Activated CD4-positive, alpha-beta T cell treated with anti-CD3 and anti-CD28 coated beads, Interleukin-2, amount 10 ng/mL, durations not matched to agents 24 days and 14 days (primary cell): ENCODE results near the gene CDC25B. TPM values are rescaled to one million over a fixed set of nuclear protein-coding genes. Genes with fewer than 3 reads are reported as not detected.
"Not testable (repeated sequence)": the region's sequence is repeated elsewhere in the genome, so short reads cannot be mapped to it uniquely, and the experiment has no call there.

Experiments used
- DNase-seq: peaks from one replicate; pipeline ENCODE4 v3.0.0; 2022
- H3K27ac Mint-ChIP-seq: one replicate; pipeline ENCODE4 v1.8.0; 2022; ENCODE audit warnings: mild to moderate bottlenecking, mixed read lengths
- H3K27me3 Mint-ChIP-seq: one replicate; pipeline ENCODE4 v1.8.0; 2022; ENCODE audit warnings: mixed read lengths
- H3K36me3 Mint-ChIP-seq: one replicate; pipeline ENCODE4 v1.8.0; 2022; ENCODE audit warnings: low read depth, mild to moderate bottlenecking, mixed read lengths
- H3K4me1 Mint-ChIP-seq: one replicate; pipeline ENCODE4 v1.8.0; 2021; ENCODE audit warnings: mixed read lengths
- H3K4me3 Mint-ChIP-seq: one replicate; pipeline ENCODE4 v1.8.0; 2022; ENCODE audit warnings: mild to moderate bottlenecking, moderate library complexity, mixed read lengths
- H3K9me3 Mint-ChIP-seq: one replicate; pipeline ENCODE4 v1.8.0; 2021; ENCODE audit warnings: mixed read lengths
- intact Hi-C: fragments of 100-400 bp; cut with micrococcal nuclease; formaldehyde crosslinking; loops from one replicate; pipeline ENCODE4 v1.15.1; 2023
- total RNA-seq: library from RNA; stranded (reverse); gene quantifications from 2 replicates; pipeline ENCODE4 v1.2.3, GENCODE V29; 2022

Gene CDC25B
- total RNA-seq, 1 donor from 2014 or later: 75.5 TPM

GRCh38 chr20:3785240-3786125, 10.6 kb upstream of the CDC25B start:
- H3K4me1 Mint-ChIP-seq: peaks cover 44% of the 10 kb centered on the region
- H3K27ac Mint-ChIP-seq: peak overlapping the region; percentile 66
- DNase-seq: no peak

GRCh38 chr20:3786126-3786484, 10.0 kb upstream of the CDC25B start:
- Mint-ChIP-seq H3K27me3 (peaks cover 1% of the 10 kb centered on the region), H3K36me3 (peaks cover 17% of the 10 kb centered on the region), H3K27ac (peak overlapping the region; percentile 79), H3K4me3 (peak overlapping the region; percentile 87), H3K9me3 (no peaks in the 10 kb centered on the region), H3K4me1 (peaks cover 38% of the 10 kb centered on the region)
- intact Hi-C loops: loop anchor here (1.0 to 2.0 kb wide), 3 partner anchors 34 to 299 kb away; partner anchors contain the start of genes AP5S1 and PANK2
- peak; percentile 83 for DNase-seq

More at GRCh38 chr20:3785240-3786125, 10.6 kb upstream of the CDC25B start:
- Mint-ChIP-seq H3K27me3 (peaks cover 6% of the 10 kb centered on the region), H3K4me3 (peak overlapping the region; percentile 87), H3K9me3 (no peaks in the 10 kb centered on the region), H3K36me3 (peaks cover 17% of the 10 kb centered on the region)
- intact Hi-C loops: loop anchor here (1.0 to 2.0 kb wide), 3 partner anchors 35 to 300 kb away; partner anchors contain the start of genes AP5S1 and PANK2

GRCh38 chr20:3786665-3787323, 9.3 kb upstream of the CDC25B start, which contains the start of gene CENPB:
CENPB (minus strand) TSS chr20:3786740; CDS start chr20:3786483, 257 bp downstream.
- Mint-ChIP-seq H3K4me3 (peak within 1 kb of the TSS; percentile 87), H3K27me3 (no peaks in the 10 kb centered on the region), H3K9me3 (no peaks in the 10 kb centered on the region), H3K36me3 (peaks cover 17% of the 10 kb centered on the region), H3K4me1 (peaks cover 32% of the 10 kb centered on the region), H3K27ac (peak within 1 kb of the TSS; percentile 79)
- intact Hi-C loops: loop anchor here (1.0 to 2.0 kb wide), 5 partner anchors 9 to 299 kb away; partner anchors contain the start of genes AP5S1 and PANK2
- DNase-seq: peak; percentile 98

- peaks cover 16% of the 10 kb centered on the region for H3K36me3 Mint-ChIP-seq
- intact Hi-C loops: loop anchor here (1.0 to 2.0 kb wide), 3 partner anchors 8 to 101 kb away; partner anchors contain the start of gene PANK2
- no peak for DNase-seq
- H3K27ac Mint-ChIP-seq: peak overlapping the region; percentile 45
- H3K9me3 Mint-ChIP-seq: no peaks in the 10 kb centered on the region
- no peaks in the 10 kb centered on the region for H3K27me3 Mint-ChIP-seq
- H3K4me1 Mint-ChIP-seq: peaks cover 32% of the 10 kb centered on the region
- H3K4me3 Mint-ChIP-seq: peak overlapping the region; percentile 74
Measured at GRCh38 chr20:3787324-3788014, 8.6 kb upstream of the CDC25B start.

GRCh38 chr20:3788685-3789155, 7.4 kb upstream of the CDC25B start:
- Mint-ChIP-seq H3K27ac (peak overlapping the region; percentile 58), H3K36me3 (peaks cover 9% of the 10 kb centered on the region), H3K27me3 (no peaks in the 10 kb centered on the region), H3K4me1 (peaks cover 23% of the 10 kb centered on the region), H3K4me3 (no peak overlapping the region), H3K9me3 (no peaks in the 10 kb centered on the region)
- DNase-seq: no peak
- intact Hi-C loops: no loop called here

GRCh38 chr20:3789201-3789600, 6.9 kb upstream of the CDC25B start:
- H3K36me3 Mint-ChIP-seq, H3K4me3 Mint-ChIP-seq, intact Hi-C loops: not testable (repeated sequence)

GRCh38 chr20:3794168-3794567, 1.9 kb upstream of the CDC25B start:
- H3K4me1 Mint-ChIP-seq: peaks cover 30% of the 10 kb centered on the region
- H3K9me3 Mint-ChIP-seq, DNase-seq, H3K27me3 Mint-ChIP-seq, H3K27ac Mint-ChIP-seq, H3K4me3 Mint-ChIP-seq, intact Hi-C loops: not testable (repeated sequence)
- peaks cover 14% of the 10 kb centered on the region for H3K36me3 Mint-ChIP-seq

More at GRCh38 chr20:3789201-3789600, 6.9 kb upstream of the CDC25B start:
- H3K27me3 Mint-ChIP-seq, DNase-seq, H3K27ac Mint-ChIP-seq, H3K9me3 Mint-ChIP-seq: not testable (repeated sequence)
- H3K4me1 Mint-ChIP-seq: peaks cover 23% of the 10 kb centered on the region

GRCh38 chr20:3794701-3795420, 1.2 kb upstream of the CDC25B start:
- H3K36me3 Mint-ChIP-seq: peaks cover 17% of the 10 kb centered on the region
- H3K4me1 Mint-ChIP-seq: peaks cover 36% of the 10 kb centered on the region
- no peaks in the 10 kb centered on the region for H3K27me3 Mint-ChIP-seq
- H3K27ac Mint-ChIP-seq: peak overlapping the region; percentile 96
- intact Hi-C loops: loop anchor here (1.0 to 5.0 kb wide), 3 partner anchors 8 to 217 kb away; no protein-coding TSS in a partner anchor
- DNase-seq: no peak
- peak overlapping the region; percentile 97 for H3K4me3 Mint-ChIP-seq
- no peaks in the 10 kb centered on the region for H3K9me3 Mint-ChIP-seq

GRCh38 chr20:3796477-3797225, 541 bp downstream of the CDC25B start:
- H3K27ac Mint-ChIP-seq: peak overlapping the region; percentile 92
- H3K27me3 Mint-ChIP-seq: no peaks in the 10 kb centered on the region
- DNase-seq: peak; percentile 75
- H3K4me3 Mint-ChIP-seq: peak overlapping the region; percentile 97
- H3K9me3 Mint-ChIP-seq: no peaks in the 10 kb centered on the region
- intact Hi-C loops: loop anchor here (1.0 to 5.0 kb wide), 4 partner anchors 15 to 216 kb away; partner anchors contain the start of genes AP5S1 and MAVS
- peaks cover 46% of the 10 kb centered on the region for H3K4me1 Mint-ChIP-seq
- peaks cover 33% of the 10 kb centered on the region for H3K36me3 Mint-ChIP-seq

GRCh38 chr20:3797226-3797545, 1.1 kb downstream of the CDC25B start:
- H3K9me3 Mint-ChIP-seq: no peaks in the 10 kb centered on the region
- intact Hi-C loops: loop anchor here (2.0 to 5.0 kb wide), 2 partner anchors 50 to 215 kb away; partner anchors contain the start of gene MAVS
- DNase-seq: no peak
- peak overlapping the region; percentile 92 for H3K27ac Mint-ChIP-seq
- peaks cover 46% of the 10 kb centered on the region for H3K4me1 Mint-ChIP-seq
- H3K4me3 Mint-ChIP-seq: peak overlapping the region; percentile 97
- peaks cover 38% of the 10 kb centered on the region for H3K36me3 Mint-ChIP-seq
- no peaks in the 10 kb centered on the region for H3K27me3 Mint-ChIP-seq

GRCh38 chr20:3797592-3798372, 1.7 kb downstream of the CDC25B start:
- intact Hi-C loops: loop anchor here (2.0 to 5.0 kb wide), 2 partner anchors 49 to 215 kb away; partner anchors contain the start of gene MAVS
- peaks cover 50% of the 10 kb centered on the region for H3K4me1 Mint-ChIP-seq
- peak; percentile 88 for DNase-seq
- H3K27ac Mint-ChIP-seq: peak overlapping the region; percentile 92
- no peaks in the 10 kb centered on the region for H3K9me3 Mint-ChIP-seq
- H3K4me3 Mint-ChIP-seq: peak overlapping the region; percentile 97
- H3K36me3 Mint-ChIP-seq: peaks cover 43% of the 10 kb centered on the region
- no peaks in the 10 kb centered on the region for H3K27me3 Mint-ChIP-seq
